ENCODE results near the gene TRAPPC3L. TPM values are rescaled to one million over a fixed set of nuclear protein-coding genes. Genes with fewer than 3 reads are reported as not detected.
"Not testable (repeated sequence)": the region's sequence is repeated elsewhere in the genome, so short reads cannot be mapped to it uniquely, and the experiment has no call there.

TRAPPC3L gene
- total RNA-seq, 1 experiment from 2014 or later, result 0.06 TPM

GRCh38 chr6:116514111-116514510 is 31.4 kb downstream of the TRAPPC3L start:
- DNase-seq (ENCODE audit: low read depth), result no peak

DNA sequence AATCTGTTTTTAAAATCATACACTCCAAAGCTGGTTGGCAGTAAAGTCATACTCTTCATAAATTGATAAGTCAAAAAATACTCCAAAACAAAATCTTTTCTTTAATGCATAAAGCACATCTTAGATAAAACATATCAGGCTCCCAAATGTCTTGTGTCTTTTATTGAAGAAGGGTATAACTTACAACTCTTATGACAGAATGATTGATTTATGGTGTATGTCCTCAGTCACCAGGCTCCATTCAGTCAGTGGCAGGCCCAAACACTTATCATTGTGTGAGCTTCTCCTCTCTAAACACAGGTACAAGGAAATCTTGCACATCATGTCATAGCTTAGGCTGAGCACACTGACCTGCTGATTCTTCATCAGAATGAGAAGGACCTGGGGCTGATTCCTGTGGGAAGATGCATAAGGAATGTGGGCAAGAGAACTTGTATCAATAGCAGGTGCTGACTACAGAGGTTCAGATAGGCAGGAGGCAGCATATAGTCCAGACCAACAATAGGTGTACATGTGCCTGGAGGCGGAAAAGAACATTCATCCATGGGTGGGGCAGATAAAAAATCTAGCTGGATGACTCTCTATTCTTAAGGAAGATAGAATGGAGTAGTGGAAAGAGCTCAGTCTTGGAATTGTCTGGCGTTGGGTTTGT is 32.1 kb downstream of the TRAPPC3L start:
- no peak for DNase-seq (ENCODE audit: low read depth)

DNA sequence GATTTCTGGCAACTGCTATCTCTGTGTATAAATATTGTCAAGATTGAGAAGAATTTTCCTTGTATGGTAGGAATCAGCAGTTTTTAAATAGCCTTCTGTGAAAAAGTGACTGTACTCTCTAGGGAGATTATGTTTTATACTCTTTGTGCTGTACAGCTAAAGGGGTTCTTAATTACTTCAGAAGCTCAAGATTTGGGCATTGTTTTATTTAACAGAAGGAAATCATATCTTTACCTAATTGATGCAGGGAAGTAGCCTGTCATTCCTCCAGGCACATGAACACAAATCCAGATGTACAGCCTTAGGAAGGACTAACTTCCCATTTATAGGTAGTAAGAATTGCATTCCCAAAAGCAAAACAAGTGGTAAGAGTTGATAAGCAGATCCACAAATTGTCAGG is 32.8 kb downstream of the TRAPPC3L start:
- no peak for DNase-seq (ENCODE audit: low read depth)

GRCh38 chr6:116512111-116512559 is 33.3 kb downstream of the TRAPPC3L start:
- no peak for DNase-seq (ENCODE audit: low read depth)

GRCh38 chr6:116511424-116512110 is 33.9 kb downstream of the TRAPPC3L start, which contains the start of gene CALHM5:
TSS of gene CALHM5 (plus strand) at chr6:116511639. CDS start at chr6:116511697, 58 bp downstream.
- DNase-seq (ENCODE audit: low read depth), result peak; percentile 90

GRCh38 chr6:116508527-116508926 is 37.0 kb downstream of the TRAPPC3L start:
- no peak for DNase-seq (ENCODE audit: low read depth)

- no peak for DNase-seq (ENCODE audit: low read depth)
Observed at GRCh38 chr6:116507324-116507723, 38.2 kb downstream of the TRAPPC3L start.

- DNase-seq (ENCODE audit: low read depth), result peak; percentile 43
Observed at GRCh38 chr6:116500969-116501433, 44.5 kb downstream of the TRAPPC3L start.

GRCh38 chr6:116497113-116497676 is 48.3 kb downstream of the TRAPPC3L start:
- DNase-seq (ENCODE audit: low read depth), result no peak

GRCh38 chr6:116495161-116495560 is 50.3 kb downstream of the TRAPPC3L start:
- not testable (repeated sequence) for DNase-seq (ENCODE audit: low read depth)

DNA sequence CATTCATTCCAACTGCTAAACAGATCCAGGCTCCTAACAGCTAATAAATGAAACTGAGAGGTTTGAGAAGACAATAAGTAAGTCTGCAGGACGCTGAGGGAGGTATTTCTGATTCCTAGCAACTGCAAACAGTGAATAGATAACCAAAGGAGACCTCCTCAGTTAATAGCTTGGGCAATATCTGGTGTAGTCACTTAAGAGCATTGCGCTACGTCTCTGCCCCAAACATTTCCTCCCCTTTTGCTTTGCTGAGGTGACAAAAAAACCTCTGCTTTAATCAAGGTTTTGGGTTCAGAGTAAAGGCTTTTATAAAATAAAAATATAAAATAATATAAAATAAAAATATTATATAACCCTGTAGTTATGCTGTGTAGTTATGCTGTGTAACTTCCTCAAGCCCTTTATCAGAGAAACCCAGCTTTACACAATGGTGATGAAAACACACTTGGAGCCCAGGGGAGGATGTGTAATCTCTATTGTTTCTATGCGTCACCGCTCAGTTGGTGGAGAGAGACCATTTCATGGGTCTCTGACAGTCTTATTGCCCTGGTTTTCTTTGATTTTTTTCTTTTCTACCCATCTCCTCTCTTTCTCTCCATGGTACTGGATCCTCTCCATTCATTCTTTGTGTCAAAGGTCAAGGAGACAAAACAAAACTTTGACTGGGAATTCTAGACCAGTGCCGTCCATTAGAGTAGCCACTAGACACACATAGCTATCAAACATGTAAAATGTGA is 53.0 kb downstream of the TRAPPC3L start:
- no peak for DNase-seq (ENCODE audit: low read depth)

- DNase-seq (ENCODE audit: low read depth), result no peak
Observed at GRCh38 chr6:116491610-116492330, 53.7 kb downstream of the TRAPPC3L start.

GRCh38 chr6:116485559-116486184 is 59.8 kb downstream of the TRAPPC3L start:
- peak; percentile 15 for DNase-seq (ENCODE audit: low read depth)

GRCh38 chr6:116483616-116484015 is 61.9 kb downstream of the TRAPPC3L start:
- no peak for DNase-seq (ENCODE audit: low read depth)

DNA sequence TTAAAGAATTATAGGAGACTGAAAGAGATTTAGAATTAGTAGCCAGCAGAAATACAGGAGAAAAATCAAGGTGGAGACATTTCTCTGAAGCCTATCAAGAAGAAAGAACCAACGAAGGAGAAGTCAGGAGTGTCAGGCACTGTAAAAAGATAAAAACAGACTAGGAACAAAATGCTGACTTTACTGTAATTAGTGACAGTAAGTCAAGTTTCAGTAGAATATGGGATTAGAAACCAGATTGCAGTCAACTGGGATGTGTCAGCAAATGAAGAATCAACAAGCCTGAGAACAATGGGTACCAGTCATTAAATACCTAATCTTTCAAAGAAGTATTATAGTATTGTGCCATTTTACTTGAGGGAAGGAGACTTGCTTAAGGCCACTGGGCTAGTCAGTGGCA is 62.7 kb downstream of the TRAPPC3L start:
- DNase-seq (ENCODE audit: low read depth), result no peak

DNA sequence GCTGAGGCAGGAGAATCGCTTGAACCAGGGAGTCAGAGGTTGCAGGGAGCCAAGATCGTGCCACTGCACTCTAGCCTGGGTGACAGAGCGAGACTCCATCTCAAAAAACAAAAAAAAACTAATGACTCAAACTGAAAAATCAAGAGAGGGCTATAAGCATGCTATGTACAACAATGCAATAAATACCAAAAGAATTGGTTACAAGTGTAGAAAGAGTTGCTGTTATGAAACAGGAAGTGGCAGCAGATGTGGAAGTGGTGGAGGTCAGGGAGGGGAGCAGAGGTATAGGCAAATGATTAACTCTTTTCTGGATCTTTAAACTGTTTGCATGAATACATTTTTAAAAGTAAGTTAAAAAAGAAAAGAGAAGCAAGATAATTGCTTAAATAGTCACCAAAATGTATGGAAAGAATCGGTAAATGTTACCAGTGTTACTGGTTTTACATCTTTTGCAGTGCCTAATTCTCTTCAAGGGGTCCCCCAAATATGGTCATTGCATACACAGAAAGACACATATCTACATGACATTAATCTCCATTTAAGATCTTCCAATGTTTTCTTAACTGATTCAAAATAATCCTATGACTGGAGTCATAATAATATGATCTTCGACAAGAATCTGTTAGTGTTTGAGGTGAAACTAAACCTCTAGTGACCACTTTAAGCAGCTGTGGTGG is 69.3 kb downstream of the TRAPPC3L start:
- no peak for DNase-seq (ENCODE audit: low read depth)

DNA sequence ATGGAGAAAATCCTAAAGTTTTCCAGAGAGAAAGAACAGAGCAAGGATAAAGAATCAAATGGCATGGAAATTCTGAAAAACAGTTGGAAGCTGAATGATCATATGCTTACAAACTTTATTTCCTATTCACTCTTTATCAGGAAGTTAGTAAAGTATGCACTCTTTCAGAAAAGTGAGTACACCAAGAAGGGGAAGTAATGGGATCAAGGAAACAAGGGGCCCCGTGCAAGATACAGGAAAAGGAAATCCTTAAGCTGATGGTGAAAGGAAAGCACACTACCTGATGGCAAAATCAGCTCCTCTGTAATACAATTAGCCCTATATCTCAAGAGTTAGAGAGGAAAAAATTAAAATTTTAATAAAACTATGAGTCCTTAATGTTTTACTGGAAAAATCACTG is 70.3 kb downstream of the TRAPPC3L start:
- no peak for DNase-seq (ENCODE audit: low read depth)

- no peak for DNase-seq (ENCODE audit: low read depth)
Observed at GRCh38 chr6:116472706-116473105, 72.8 kb downstream of the TRAPPC3L start.

- no peak for DNase-seq (ENCODE audit: low read depth)
Observed at GRCh38 chr6:116471531-116471930, 74.0 kb downstream of the TRAPPC3L start.

GRCh38 chr6:116468293-116468692 is 77.2 kb downstream of the TRAPPC3L start:
- no peak for DNase-seq (ENCODE audit: low read depth)

Measured in HT1080 (cell line).